ENCODE measurements around the gene CBS.
A peak's percentile ranks its signal among the peaks of the same experiment; 100 is the strongest.
"Not testable (repeated sequence)": the region's sequence is repeated elsewhere in the genome, so short reads cannot be mapped to it uniquely, and the experiment has no call there.

CBS gene

GRCh38 chr21:43075170-43076022, at the start of gene CBS:
Gene CBS, minus strand, starts transcription at chr21:43075835. Its CDS starts 3,642 bp downstream, at chr21:43072193.
- not testable (repeated sequence) for H3K4me2 ChIP-seq (ENCODE audit: low read length); H3K9ac ChIP-seq (ENCODE audit: low read length); H3K27ac ChIP-seq (ENCODE audit: low read length); H3K79me2 ChIP-seq (ENCODE audit: low read length); H3K4me1 ChIP-seq (ENCODE audit: low read length); H3K9me3 ChIP-seq (ENCODE audit: insufficient read depth, low read length); H3K4me3 ChIP-seq (ENCODE audit: low read length); H3K27me3 ChIP-seq (ENCODE audit: low read depth, low read length); H3K36me3 ChIP-seq (replicated peaks; ENCODE audit: low read depth, low read length); H4K20me1 ChIP-seq (ENCODE audit: insufficient read depth, low read length); H2AFZ ChIP-seq (ENCODE audit: low read depth, low read length)

GRCh38 chr21:43115956-43116355, 40.3 kb upstream of the CBS start:
- H3K4me2 ChIP-seq (ENCODE audit: low read length); H3K9me3 ChIP-seq (ENCODE audit: insufficient read depth, low read length); H3K79me2 ChIP-seq (ENCODE audit: low read length); H3K27ac ChIP-seq (ENCODE audit: low read length); H3K27me3 ChIP-seq (ENCODE audit: low read depth, low read length); H4K20me1 ChIP-seq (ENCODE audit: insufficient read depth, low read length); H3K9ac ChIP-seq (ENCODE audit: low read length); H2AFZ ChIP-seq (ENCODE audit: low read depth, low read length); H3K4me1 ChIP-seq (ENCODE audit: low read length); H3K36me3 ChIP-seq (replicated peaks; ENCODE audit: low read depth, low read length); H3K4me3 ChIP-seq (ENCODE audit: low read length): not testable (repeated sequence)

GRCh38 chr21:43114483-43114882, 38.8 kb upstream of the CBS start:
- H3K27ac ChIP-seq (ENCODE audit: low read length); H3K9me3 ChIP-seq (ENCODE audit: insufficient read depth, low read length); H3K4me3 ChIP-seq (ENCODE audit: low read length); H3K4me1 ChIP-seq (ENCODE audit: low read length); H3K9ac ChIP-seq (ENCODE audit: low read length); H4K20me1 ChIP-seq (ENCODE audit: insufficient read depth, low read length); H3K27me3 ChIP-seq (ENCODE audit: low read depth, low read length); H2AFZ ChIP-seq (ENCODE audit: low read depth, low read length); H3K36me3 ChIP-seq (replicated peaks; ENCODE audit: low read depth, low read length); H3K4me2 ChIP-seq (ENCODE audit: low read length); H3K79me2 ChIP-seq (ENCODE audit: low read length): not testable (repeated sequence)

GRCh38 chr21:43109006-43109405, 33.4 kb upstream of the CBS start:
- not testable (repeated sequence) for H3K4me2 ChIP-seq (ENCODE audit: low read length); H3K4me3 ChIP-seq (ENCODE audit: low read length); H3K27ac ChIP-seq (ENCODE audit: low read length); H2AFZ ChIP-seq (ENCODE audit: low read depth, low read length); H3K79me2 ChIP-seq (ENCODE audit: low read length); H3K36me3 ChIP-seq (replicated peaks; ENCODE audit: low read depth, low read length); H3K9me3 ChIP-seq (ENCODE audit: insufficient read depth, low read length); H3K27me3 ChIP-seq (ENCODE audit: low read depth, low read length); H3K9ac ChIP-seq (ENCODE audit: low read length); H4K20me1 ChIP-seq (ENCODE audit: insufficient read depth, low read length); H3K4me1 ChIP-seq (ENCODE audit: low read length)

- H3K4me1 ChIP-seq (ENCODE audit: low read length); H4K20me1 ChIP-seq (ENCODE audit: insufficient read depth, low read length); H3K79me2 ChIP-seq (ENCODE audit: low read length); H3K4me3 ChIP-seq (ENCODE audit: low read length); H3K27me3 ChIP-seq (ENCODE audit: low read depth, low read length); H3K27ac ChIP-seq (ENCODE audit: low read length); H3K36me3 ChIP-seq (replicated peaks; ENCODE audit: low read depth, low read length); H2AFZ ChIP-seq (ENCODE audit: low read depth, low read length); H3K9me3 ChIP-seq (ENCODE audit: insufficient read depth, low read length); H3K4me2 ChIP-seq (ENCODE audit: low read length); H3K9ac ChIP-seq (ENCODE audit: low read length): not testable (repeated sequence)
These were observed 32.5 kb upstream of the CBS start for GRCh38 chr21:43108177-43108576.

GRCh38 chr21:43107794-43108137, 32.1 kb upstream of the CBS start:
- H3K9ac ChIP-seq (ENCODE audit: low read length); H3K27me3 ChIP-seq (ENCODE audit: low read depth, low read length); H3K36me3 ChIP-seq (replicated peaks; ENCODE audit: low read depth, low read length); H2AFZ ChIP-seq (ENCODE audit: low read depth, low read length); H3K79me2 ChIP-seq (ENCODE audit: low read length); H3K4me2 ChIP-seq (ENCODE audit: low read length); H3K4me1 ChIP-seq (ENCODE audit: low read length); H3K9me3 ChIP-seq (ENCODE audit: insufficient read depth, low read length); H4K20me1 ChIP-seq (ENCODE audit: insufficient read depth, low read length); H3K4me3 ChIP-seq (ENCODE audit: low read length); H3K27ac ChIP-seq (ENCODE audit: low read length): not testable (repeated sequence)

GRCh38 chr21:43106965-43107793, 31.5 kb upstream of the CBS start, which contains the start of gene U2AF1:
Gene U2AF1, minus strand, starts transcription at chr21:43107570. Its CDS starts 76 bp downstream, at chr21:43107494.
- not testable (repeated sequence) for H2AFZ ChIP-seq (ENCODE audit: low read depth, low read length); H3K4me1 ChIP-seq (ENCODE audit: low read length); H3K79me2 ChIP-seq (ENCODE audit: low read length); H3K9me3 ChIP-seq (ENCODE audit: insufficient read depth, low read length); H4K20me1 ChIP-seq (ENCODE audit: insufficient read depth, low read length); H3K27ac ChIP-seq (ENCODE audit: low read length); H3K36me3 ChIP-seq (replicated peaks; ENCODE audit: low read depth, low read length); H3K4me2 ChIP-seq (ENCODE audit: low read length); H3K27me3 ChIP-seq (ENCODE audit: low read depth, low read length)
- peak within 1 kb of the TSS; percentile 68 for H3K4me3 ChIP-seq (ENCODE audit: low read length)
- peak within 1 kb of the TSS; percentile 43; the same call in 1 of the 2 replicates for H3K9ac ChIP-seq (ENCODE audit: low read length)

- not testable (repeated sequence) for H3K4me3 ChIP-seq (ENCODE audit: low read length); H4K20me1 ChIP-seq (ENCODE audit: insufficient read depth, low read length); H3K4me1 ChIP-seq (ENCODE audit: low read length); H3K27ac ChIP-seq (ENCODE audit: low read length); H2AFZ ChIP-seq (ENCODE audit: low read depth, low read length); H3K9ac ChIP-seq (ENCODE audit: low read length); H3K9me3 ChIP-seq (ENCODE audit: insufficient read depth, low read length); H3K36me3 ChIP-seq (replicated peaks; ENCODE audit: low read depth, low read length); H3K79me2 ChIP-seq (ENCODE audit: low read length); H3K4me2 ChIP-seq (ENCODE audit: low read length); H3K27me3 ChIP-seq (ENCODE audit: low read depth, low read length)
These were observed 29.0 kb upstream of the CBS start for GRCh38 chr21:43104642-43105041.

- not testable (repeated sequence) for H3K36me3 ChIP-seq (replicated peaks; ENCODE audit: low read depth, low read length); H3K4me2 ChIP-seq (ENCODE audit: low read length); H2AFZ ChIP-seq (ENCODE audit: low read depth, low read length); H4K20me1 ChIP-seq (ENCODE audit: insufficient read depth, low read length); H3K79me2 ChIP-seq (ENCODE audit: low read length); H3K27me3 ChIP-seq (ENCODE audit: low read depth, low read length); H3K27ac ChIP-seq (ENCODE audit: low read length); H3K9ac ChIP-seq (ENCODE audit: low read length); H3K9me3 ChIP-seq (ENCODE audit: insufficient read depth, low read length); H3K4me1 ChIP-seq (ENCODE audit: low read length); H3K4me3 ChIP-seq (ENCODE audit: low read length)
These were observed 26.6 kb upstream of the CBS start for GRCh38 chr21:43102281-43102680.
